ENCODE results near the gene CFAP126. TPM values are rescaled to one million over a fixed set of nuclear protein-coding genes. Genes with fewer than 3 reads are reported as not detected.

CFAP126 gene
- total and polyA plus RNA-seq, 2 of the 13 experiments (the other 11 are each of a cell fraction or from before 2014, with no cell fraction given) = not detected

DNA sequence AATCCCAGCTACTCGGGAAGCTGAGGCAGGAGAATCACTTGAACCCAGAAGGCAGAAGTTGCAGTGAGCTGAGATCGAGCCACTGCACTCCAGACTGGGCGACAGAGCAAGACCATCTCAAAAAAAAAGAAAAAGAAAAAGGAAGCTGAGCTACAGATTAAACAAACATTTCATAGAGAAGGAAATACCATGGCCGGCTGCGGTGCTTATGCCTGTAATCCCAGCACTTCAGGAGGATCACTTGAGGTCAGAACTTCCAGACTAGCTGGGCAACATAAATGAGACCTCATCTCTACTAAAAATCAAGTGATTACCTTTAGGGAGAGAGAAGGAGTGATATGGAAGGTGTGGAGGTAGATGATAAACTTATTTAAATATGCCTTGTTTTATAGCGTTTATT is 14.0 kb upstream of the CFAP126 start:
- no peak overlapping the region for H2AFZ ChIP-seq (ENCODE audit: low read length)
- H3K9me3 ChIP-seq (ENCODE audit: low read length) = no peaks in the 10 kb centered on the region
- H3K27me3 ChIP-seq (ENCODE audit: control insufficient read depth in 1 of 2, insufficient read depth in 2 of 2, low read length in 2 of 2) = no peaks in the 10 kb centered on the region
- no peaks in the 10 kb centered on the region for H3K79me2 ChIP-seq (ENCODE audit: insufficient read depth, low read length)
- in situ Hi-C loops (cut with HindIII; ENCODE audit: extremely low pct_ligation_motif_present, low pct_unique_long_range_greater_than_20kb) = loop anchor here (5.0 to 10.0 kb wide), 2 partner anchors 157 to 184 kb away; partner anchors contain the start of genes ADAMTS4, APOA2 and TOMM40L
- DNase-seq (ENCODE audit: low spot score) (no peak), FAIRE-seq (no peak), ATAC-seq (no peak)
- H3K4me2 ChIP-seq (ENCODE audit: low read depth, low read length) = peak overlapping the region; percentile 24; the same call in 1 of the 2 replicates
- no TSS peak for BruUV-seq (replicated peaks)
- POLR2A ChIA-PET = no interaction called here
- 42% methylated on average over 6 of the region's 6 CpGs for WGBS (ENCODE audit: low lambda C conversion rate)
- H3K36me3 ChIP-seq (replicated peaks in 1 of 2; ENCODE audit: control insufficient read depth in 1 of 2, insufficient read depth in 2 of 2, low read length in 2 of 2) = no peaks in the 10 kb centered on the region
- H3K4me3 ChIP-seq (replicated peaks in 1 of 3; ENCODE audit: insufficient read depth in 1 of 3, low read depth in 2 of 3, low read length in 3 of 3) = no peak overlapping the region
- CTCF ChIA-PET (ENCODE audit: low intra/inter-chr PET ratio, low total read pairs) = interaction anchor here (0.7 to 2.0 kb wide), 6 partner anchors 14 to 201 kb away, joined by 3 to 15 read pairs (median 5); partner anchors contain the start of gene CFAP126
- H4K20me1 ChIP-seq (ENCODE audit: insufficient read depth, low read length) = no peaks in the 10 kb centered on the region
- peaks cover 25% of the 10 kb centered on the region for H3K4me1 ChIP-seq (ENCODE audit: insufficient read depth, low read length)
- H3K9ac ChIP-seq (ENCODE audit: insufficient read depth, low read depth, low read length) = no peak overlapping the region
- TF ChIP-seq, protein P1, sequence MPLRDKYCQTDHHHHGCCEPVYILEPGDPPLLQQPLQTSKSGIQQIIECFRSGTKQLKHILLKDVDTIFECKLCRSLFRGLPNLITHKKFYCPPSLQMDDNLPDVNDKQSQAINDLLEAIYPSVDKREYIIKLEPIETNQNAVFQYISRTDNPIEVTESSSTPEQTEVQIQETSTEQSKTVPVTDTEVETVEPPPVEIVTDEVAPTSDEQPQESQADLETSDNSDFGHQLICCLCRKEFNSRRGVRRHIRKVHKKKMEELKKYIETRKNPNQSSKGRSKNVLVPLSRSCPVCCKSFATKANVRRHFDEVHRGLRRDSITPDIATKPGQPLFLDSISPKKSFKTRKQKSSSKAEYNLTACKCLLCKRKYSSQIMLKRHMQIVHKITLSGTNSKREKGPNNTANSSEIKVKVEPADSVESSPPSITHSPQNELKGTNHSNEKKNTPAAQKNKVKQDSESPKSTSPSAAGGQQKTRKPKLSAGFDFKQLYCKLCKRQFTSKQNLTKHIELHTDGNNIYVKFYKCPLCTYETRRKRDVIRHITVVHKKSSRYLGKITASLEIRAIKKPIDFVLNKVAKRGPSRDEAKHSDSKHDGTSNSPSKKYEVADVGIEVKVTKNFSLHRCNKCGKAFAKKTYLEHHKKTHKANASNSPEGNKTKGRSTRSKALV (CRISPR knock-in tag; IDR thresholded peaks at IDR 0.05) = no peak
- TF ChIP-seq MAZ (IDR thresholded peaks at IDR 0.05; ENCODE audit: borderline replicate concordance, low read depth, low read length) (no peak), MAZ (CRISPR knock-in tag; IDR thresholded peaks at IDR 0.05; ENCODE audit: low read depth) (no peak), SMARCC2 (IDR thresholded peaks at IDR 0.05) (no peak), HOXA5 (CRISPR knock-in tag; IDR thresholded peaks at IDR 0.05) (no peak), ZNF34 (CRISPR knock-in tag; IDR thresholded peaks at IDR 0.05; ENCODE audit: borderline replicate concordance) (no peak), ZFYVE20 (CRISPR knock-in tag; IDR thresholded peaks at IDR 0.05; ENCODE audit: borderline replicate concordance, low read depth) (no peak), KLF9 (CRISPR knock-in tag; IDR thresholded peaks at IDR 0.05; ENCODE audit: low read depth) (no peak), FLYWCH1 (CRISPR knock-in tag; IDR thresholded peaks at IDR 0.05) (no peak), CBX1 (IDR thresholded peaks at IDR 0.05; ENCODE audit: low read depth) (no peak)
- TF ChIP-seq, protein P2, sequence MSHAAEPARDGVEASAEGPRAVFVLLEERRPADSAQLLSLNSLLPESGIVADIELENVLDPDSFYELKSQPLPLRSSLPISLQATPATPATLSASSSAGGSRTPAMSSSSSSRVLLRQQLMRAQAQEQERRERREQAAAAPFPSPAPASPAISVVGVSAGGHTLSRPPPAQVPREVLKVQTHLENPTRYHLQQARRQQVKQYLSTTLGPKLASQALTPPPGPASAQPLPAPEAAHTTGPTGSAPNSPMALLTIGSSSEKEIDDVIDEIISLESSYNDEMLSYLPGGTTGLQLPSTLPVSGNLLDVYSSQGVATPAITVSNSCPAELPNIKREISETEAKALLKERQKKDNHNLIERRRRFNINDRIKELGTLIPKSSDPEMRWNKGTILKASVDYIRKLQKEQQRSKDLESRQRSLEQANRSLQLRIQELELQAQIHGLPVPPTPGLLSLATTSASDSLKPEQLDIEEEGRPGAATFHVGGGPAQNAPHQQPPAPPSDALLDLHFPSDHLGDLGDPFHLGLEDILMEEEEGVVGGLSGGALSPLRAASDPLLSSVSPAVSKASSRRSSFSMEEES (CRISPR knock-in tag; IDR thresholded peaks at IDR 0.05) = no peak
- TF ChIP-seq, protein P3, sequence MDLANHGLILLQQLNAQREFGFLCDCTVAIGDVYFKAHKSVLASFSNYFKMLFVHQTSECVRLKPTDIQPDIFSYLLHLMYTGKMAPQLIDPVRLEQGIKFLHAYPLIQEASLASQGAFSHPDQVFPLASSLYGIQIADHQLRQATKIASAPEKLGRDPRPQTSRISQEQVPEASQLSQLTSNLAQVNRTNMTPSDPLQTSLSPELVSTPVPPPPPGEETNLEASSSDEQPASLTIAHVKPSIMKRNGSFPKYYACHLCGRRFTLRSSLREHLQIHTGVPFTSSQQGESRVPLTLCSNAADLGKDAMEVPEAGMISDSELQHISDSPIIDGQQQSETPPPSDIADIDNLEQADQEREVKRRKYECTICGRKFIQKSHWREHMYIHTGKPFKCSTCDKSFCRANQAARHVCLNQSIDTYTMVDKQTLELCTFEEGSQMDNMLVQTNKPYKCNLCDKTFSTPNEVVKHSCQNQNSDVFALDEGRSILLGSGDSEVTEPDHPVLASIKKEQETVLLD (CRISPR knock-in tag; IDR thresholded peaks at IDR 0.05; ENCODE audit: low read depth) = no peak
- TF ChIP-seq, protein P4, sequence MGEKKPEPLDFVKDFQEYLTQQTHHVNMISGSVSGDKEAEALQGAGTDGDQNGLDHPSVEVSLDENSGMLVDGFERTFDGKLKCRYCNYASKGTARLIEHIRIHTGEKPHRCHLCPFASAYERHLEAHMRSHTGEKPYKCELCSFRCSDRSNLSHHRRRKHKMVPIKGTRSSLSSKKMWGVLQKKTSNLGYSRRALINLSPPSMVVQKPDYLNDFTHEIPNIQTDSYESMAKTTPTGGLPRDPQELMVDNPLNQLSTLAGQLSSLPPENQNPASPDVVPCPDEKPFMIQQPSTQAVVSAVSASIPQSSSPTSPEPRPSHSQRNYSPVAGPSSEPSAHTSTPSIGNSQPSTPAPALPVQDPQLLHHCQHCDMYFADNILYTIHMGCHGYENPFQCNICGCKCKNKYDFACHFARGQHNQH (CRISPR knock-in tag; IDR thresholded peaks at IDR 0.05) = no peak
- TF ChIP-seq, protein P5, sequence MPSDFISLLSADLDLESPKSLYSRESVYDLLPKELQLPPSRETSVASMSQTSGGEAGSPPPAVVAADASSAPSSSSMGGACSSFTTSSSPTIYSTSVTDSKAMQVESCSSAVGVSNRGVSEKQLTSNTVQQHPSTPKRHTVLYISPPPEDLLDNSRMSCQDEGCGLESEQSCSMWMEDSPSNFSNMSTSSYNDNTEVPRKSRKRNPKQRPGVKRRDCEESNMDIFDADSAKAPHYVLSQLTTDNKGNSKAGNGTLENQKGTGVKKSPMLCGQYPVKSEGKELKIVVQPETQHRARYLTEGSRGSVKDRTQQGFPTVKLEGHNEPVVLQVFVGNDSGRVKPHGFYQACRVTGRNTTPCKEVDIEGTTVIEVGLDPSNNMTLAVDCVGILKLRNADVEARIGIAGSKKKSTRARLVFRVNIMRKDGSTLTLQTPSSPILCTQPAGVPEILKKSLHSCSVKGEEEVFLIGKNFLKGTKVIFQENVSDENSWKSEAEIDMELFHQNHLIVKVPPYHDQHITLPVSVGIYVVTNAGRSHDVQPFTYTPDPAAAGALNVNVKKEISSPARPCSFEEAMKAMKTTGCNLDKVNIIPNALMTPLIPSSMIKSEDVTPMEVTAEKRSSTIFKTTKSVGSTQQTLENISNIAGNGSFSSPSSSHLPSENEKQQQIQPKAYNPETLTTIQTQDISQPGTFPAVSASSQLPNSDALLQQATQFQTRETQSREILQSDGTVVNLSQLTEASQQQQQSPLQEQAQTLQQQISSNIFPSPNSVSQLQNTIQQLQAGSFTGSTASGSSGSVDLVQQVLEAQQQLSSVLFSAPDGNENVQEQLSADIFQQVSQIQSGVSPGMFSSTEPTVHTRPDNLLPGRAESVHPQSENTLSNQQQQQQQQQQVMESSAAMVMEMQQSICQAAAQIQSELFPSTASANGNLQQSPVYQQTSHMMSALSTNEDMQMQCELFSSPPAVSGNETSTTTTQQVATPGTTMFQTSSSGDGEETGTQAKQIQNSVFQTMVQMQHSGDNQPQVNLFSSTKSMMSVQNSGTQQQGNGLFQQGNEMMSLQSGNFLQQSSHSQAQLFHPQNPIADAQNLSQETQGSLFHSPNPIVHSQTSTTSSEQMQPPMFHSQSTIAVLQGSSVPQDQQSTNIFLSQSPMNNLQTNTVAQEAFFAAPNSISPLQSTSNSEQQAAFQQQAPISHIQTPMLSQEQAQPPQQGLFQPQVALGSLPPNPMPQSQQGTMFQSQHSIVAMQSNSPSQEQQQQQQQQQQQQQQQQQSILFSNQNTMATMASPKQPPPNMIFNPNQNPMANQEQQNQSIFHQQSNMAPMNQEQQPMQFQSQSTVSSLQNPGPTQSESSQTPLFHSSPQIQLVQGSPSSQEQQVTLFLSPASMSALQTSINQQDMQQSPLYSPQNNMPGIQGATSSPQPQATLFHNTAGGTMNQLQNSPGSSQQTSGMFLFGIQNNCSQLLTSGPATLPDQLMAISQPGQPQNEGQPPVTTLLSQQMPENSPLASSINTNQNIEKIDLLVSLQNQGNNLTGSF (CRISPR knock-in tag; IDR thresholded peaks at IDR 0.05) = no peak
- H3K27ac ChIP-seq (ENCODE audit: extremely low read length, insufficient read depth, low read length) = no peak overlapping the region
- intact Hi-C loops (cut with micrococcal nuclease; ENCODE audit: unreplicated experiment) = loop anchor here (1.0 kb wide), 2 partner anchors 154 to 189 kb away; no protein-coding TSS in a partner anchor

All from HepG2 (cell line).